Measurements from ENCODE around the gene PRKAR1B.

- TF ChIP-seq CTCF (IDR thresholded peaks at IDR 0.05) = no peak
- no peak for TF ChIP-seq POLR2A (IDR thresholded peaks at IDR 0.05)
- no peak for TF ChIP-seq EP300 (IDR thresholded peaks at IDR 0.05)
- TF ChIP-seq POLR2AphosphoS5 (IDR thresholded peaks at IDR 0.05) = no peak
Measured at GRCh38 chr7:727806-728460, 852 bp upstream of the PRKAR1B start.
